B cell (primary cell): ENCODE data around the gene STEAP1.

Source experiments
- EZH2 ChIP-seq: IDR thresholded peaks from 2 replicates; pipeline ENCODE4 v1.6.1; 2012; ENCODE audit warnings: borderline replicate concordance, low read depth, mild to moderate bottlenecking, moderate library complexity, low read length; ENCODE audit not compliant: insufficient read depth, poor library complexity, severe bottlenecking
- TF ChIP-seq, protein P1 (sequence below): fragments of 200-600 bp; IDR thresholded peaks from one replicate; pipeline ENCODE4 v1.8.0; 2022; ENCODE audit warnings: antibody characterized with exemption, mild to moderate bottlenecking

DNA sequence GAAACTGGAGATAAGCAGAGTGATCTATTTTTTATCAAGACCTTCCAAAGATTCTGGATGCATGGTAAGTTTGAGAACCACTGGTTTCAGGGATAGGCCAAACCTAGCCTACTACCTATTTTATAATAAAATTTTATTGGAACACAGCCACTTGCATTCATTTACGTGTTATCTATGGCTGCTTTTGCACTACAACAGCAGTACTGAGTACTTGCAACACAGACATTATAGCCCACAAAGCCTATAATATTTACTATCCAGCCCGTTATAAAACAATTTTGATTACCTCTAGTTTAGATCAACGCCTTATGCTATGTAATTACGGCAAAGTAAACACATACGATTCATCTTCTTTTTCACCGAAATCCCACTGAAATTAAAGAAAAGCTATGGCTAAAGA lies 18.4 kb downstream of the STEAP1 start:
- TF ChIP-seq, protein P1, sequence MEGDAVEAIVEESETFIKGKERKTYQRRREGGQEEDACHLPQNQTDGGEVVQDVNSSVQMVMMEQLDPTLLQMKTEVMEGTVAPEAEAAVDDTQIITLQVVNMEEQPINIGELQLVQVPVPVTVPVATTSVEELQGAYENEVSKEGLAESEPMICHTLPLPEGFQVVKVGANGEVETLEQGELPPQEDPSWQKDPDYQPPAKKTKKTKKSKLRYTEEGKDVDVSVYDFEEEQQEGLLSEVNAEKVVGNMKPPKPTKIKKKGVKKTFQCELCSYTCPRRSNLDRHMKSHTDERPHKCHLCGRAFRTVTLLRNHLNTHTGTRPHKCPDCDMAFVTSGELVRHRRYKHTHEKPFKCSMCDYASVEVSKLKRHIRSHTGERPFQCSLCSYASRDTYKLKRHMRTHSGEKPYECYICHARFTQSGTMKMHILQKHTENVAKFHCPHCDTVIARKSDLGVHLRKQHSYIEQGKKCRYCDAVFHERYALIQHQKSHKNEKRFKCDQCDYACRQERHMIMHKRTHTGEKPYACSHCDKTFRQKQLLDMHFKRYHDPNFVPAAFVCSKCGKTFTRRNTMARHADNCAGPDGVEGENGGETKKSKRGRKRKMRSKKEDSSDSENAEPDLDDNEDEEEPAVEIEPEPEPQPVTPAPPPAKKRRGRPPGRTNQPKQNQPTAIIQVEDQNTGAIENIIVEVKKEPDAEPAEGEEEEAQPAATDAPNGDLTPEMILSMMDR = no peak
- no peak for TF ChIP-seq EZH2
